Occipital lobe (tissue), 2 donors: Measurements from ENCODE around the gene TSPAN4. TPM values are rescaled to one million over a fixed set of nuclear protein-coding genes. Genes with fewer than 3 reads are reported as not detected.

Source experiments
- DNase-seq: peaks from one replicate; lab custom pipeline; 2025; lab: John Stamatoyannopoulos, UW
- total RNA-seq: library from RNA; depleted of rRNA; stranded (reverse); fragments of >200 nt; gene quantifications from one replicate; pipeline ENCODE4 v1.2.3, GENCODE V29; 2014

Gene TSPAN4
- total RNA-seq, 1 donor from 2014 or later = 18.6 TPM

DNA sequence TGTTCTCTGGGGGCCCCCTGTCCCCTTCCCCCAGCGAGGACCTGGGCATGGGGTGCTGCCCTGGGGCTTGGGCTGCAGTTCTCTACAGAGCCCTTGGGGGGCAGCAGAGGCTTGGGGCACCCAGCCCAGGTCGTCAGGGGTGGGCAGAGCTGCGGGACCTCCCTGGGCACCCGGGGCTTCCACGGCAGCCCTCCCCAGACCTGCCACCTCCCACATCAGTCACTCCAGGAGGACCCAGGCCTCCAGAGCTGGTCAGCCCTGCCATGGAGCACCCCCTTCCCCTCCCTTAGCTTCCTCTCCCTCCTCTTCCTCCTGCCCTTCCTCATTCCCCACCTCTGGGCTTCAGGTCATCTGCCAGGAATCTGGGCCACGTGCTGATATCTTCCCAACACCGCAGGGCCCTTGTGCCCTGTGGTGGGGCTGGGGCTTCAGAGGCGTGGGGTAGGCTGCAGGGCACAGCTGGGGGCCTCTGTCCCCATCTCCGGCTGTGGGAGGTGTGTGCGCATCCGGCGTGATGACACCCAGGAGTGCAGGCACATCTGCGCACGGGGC, 5.8 kb downstream of the TSPAN4 start:
- no peak for DNase-seq

DNA sequence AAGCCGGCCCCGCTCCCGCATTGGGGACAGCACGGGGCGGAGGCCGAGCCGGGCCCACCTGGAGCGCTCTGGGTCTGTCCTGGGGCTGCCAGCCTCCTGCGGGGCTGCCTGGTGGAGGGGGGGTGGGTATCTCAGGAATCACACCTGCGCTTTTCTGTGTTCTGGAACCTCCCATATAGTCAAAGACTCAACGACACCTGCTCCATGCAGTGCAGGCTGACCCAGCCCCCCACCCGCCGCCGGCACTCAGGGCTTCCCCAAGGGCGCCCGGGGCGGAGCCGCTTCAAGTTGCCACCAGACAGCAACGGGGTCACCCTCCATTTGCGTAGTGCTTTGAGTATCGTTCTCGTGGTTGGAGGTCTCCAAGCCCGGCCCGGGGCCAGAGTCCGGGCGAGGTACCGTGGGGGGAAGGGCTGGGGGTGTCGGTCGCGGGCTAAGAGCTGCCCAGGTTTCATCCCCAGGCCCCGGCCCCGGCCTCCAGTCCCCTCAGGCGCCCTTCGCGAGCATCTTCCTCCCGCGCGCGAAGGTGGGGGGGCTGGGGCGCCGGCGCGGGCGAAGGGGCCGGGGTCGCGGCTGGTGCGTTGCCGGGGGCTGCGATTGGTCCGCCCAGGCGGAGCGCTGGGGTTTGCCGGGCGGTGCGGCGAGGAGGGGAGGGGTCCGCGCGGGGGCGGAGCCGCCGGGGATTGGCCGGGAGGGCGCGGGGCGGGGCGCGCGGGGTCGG, 6.6 kb downstream of the TSPAN4 start:
- DNase-seq = no peak

DNA sequence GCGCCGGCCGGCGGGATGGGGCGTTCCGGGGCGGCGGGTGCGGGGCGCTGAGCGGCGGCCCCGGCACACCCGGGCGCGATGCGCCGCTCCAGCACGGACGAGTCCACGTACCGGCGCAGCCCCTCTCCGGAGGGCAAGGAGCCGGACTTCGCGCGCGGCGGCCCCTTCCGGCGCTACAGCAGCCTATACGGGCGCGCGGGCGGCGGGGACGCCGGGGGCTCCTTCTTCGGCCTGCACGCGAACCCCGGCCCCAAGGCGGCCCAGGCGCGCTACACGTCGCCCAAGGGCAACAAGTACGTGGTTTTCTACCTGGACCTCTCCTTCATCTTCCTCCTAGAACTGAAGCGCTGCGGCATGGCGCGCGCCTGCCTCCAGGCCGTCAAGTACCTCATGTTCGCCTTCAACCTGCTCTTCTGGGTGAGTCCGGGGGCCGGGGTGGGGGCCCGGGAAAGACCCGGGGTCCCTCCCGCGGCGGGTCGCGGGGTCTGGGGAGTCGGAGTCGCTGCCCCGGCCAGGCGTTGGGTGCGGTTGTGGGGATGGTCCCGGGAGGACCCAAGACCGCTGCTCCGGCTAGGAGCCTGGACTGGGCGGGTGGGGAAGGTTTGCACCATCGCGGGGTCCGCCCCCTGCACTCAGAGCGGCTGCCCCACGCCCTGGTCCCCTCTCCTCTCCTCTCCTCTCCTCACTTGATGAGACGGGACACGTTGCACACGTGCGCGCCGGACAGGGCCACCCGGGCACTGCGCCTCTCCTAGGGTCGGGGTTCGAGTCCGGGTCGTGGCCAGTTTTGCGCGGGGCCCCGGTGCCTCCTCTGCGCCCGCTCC, 7.5 kb downstream of the TSPAN4 start:
- no peak for DNase-seq

DNA sequence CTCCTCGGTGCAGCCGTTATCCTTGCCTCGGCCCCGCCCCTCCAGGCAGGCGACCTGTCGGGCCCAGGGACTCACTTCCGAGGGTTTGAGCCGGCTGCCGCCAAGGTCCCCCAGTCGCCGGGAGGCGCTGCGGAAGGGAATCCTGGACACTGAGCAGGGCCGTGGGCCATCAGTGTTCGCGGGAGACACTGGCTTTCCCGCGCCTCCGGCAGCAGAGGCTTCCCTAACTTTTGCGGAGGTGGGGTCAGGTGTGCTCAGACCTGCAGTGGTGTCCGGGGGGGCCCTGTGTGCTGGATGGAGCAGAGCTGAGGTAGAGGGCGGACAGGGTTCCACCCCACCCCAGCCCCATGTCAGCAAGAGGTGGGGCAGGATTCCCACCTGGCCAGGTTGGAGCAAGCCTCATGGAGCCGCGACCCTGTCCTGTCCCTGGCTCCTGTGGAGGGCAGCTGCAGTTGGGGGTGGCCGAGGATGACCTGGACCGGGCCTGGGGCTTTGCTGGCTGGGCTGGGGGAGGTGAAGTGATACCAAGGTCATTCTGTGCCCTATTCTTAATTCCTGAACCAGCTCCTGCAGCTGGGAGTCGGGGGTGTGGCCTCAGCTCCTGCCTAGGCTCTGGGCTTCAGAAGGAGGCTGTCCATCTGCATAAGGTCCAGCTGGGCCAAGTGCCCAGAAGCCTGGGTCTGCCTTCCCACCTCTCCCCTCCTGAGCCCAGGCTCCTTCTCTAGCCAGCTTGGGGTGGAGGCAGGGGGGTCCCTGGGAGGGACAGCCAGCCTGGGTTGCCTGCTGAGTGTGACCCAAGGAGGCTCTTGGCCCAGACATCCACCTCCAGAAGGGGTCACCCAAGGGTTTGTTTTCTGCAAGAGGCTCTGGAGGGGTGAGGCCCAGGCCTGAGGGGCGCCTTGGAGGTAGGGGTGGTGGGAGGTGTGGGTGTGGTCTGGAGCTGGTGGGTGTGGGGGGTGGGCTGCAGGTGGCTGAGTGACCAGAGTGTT, 8.4 kb downstream of the TSPAN4 start:
- DNase-seq = no peak

DNA sequence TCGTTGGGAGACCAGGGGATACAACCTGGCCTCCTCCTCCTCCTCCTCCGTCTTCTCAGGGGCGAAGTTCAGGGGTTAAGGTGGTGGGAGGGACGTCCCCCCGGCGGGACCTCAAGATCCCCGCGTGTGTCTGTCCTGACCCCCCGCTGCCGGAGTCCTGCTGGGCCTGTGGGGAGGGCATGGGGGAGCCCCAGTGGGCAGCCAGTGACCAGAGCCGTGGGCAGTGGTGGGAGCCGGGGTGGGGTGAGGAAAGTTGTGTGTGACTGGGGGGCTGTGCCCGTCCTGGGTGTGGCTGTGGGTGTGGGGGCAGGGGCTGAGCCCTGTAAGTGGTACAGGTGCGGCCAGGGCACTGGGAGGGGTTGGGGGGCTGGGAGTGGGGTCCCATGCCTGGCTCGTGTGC, 10.1 kb downstream of the TSPAN4 start:
- DNase-seq = no peak

DNA sequence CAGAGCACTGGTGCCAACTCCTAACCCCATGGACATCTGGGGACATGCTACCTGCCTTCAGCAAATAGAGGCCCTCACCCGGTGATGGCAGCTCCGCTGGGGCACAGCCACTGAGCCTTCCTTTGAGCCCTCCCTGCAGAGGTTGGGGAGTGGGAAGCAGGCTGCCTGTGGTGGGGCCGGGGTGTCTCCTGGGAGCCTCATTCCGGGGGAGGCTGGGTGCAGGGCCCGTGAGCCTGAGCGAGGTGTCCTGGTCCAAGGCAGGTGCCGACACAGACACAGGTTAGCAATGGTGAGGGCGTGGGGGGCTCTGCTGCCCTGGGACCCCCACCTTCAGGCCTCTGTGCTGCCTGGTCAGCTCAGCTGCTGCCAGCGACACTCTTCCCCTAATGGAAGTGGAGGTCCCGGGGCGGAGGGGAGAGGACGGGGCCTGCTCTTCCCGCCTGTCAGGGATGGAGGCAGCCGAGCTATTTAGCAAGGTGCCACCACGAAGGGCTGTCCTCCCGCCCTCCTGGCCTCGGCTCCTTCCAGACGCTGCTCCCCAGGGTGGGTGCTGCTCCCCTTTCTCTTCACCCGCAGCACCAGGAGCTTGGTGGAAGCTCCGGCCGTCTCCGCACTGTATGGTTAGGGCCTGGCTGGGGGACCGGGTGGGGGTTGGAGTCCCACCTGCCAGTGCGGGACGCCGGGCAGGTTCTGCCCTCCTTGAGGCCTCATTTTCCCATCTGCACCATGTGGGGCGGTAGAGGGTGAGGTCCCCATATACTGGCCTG, 11.2 kb downstream of the TSPAN4 start:
- no peak for DNase-seq

DNA sequence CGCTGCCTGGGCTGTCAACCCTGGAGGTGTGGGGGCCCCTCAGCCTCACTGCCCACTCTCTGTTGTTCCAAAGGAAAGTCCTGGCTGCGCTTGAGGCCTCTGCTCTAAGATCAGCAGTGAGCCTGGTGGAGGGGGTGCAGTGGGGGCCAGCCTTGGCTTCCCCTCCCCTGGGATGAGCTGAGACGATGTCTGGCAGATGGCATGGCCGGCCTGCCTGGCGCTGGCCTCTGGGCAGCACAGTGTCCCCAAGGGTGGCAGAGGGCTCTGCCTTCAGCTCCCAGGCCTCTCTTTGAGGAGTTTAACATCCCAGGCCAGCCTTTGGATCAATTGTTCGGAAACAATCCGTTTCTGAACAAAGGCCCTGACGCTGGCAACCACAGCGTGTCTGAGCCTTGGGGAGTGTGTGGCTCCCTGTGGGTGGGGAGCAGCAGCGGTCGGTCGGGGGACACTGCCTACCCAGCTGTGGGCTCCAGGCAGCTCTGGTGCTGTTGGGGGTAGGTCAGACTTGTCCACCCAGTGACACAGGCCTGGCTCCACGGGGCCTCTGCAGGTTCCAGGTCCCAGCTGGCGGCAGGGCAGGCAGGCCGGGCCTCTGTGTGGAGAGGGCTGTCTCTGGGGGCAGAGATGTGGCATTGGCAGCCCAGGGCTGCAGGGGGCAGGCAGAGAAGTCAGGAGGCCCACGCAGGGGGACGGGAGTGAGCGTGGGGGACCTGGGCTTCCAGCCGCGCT, 12.1 kb downstream of the TSPAN4 start:
- no peak for DNase-seq

DNA sequence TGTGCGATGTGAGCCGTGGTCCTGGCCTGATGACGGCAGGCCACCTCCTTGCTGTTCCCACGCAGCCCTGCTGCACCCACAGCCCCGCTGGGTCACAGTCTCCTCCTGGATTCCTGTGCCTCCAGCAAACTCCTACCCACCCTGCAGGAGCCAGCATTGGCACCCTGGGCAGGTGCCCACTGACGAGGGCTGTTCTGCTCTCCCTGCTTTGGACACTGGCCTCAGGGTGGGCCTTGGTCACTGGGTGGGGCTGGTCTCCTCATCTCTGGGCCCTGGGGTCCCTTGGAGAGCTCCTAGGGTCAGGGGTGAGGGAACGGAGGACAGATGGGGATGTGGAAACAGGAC, 12.7 kb downstream of the TSPAN4 start:
- DNase-seq = no peak

DNA sequence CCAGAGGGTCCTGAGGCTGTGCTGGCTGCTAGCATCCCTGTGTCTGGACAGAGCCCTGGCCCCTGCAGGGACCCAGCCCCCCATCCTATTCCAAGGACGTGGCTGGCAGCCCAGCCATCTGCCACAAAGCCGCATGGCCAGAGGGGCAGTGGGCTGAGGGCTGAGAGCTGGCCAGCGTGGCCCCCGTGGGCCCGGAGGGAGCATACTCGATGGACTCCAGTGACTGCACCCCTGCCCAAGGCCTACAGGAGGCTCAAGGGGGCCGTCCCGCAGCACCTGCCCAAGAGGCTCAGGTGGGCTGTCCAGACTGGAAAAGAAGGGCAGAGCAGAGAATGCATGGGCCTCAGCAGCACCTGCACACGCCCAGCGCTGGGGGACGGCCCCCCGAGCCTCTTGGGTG, 13.1 kb downstream of the TSPAN4 start:
- DNase-seq = no peak

DNA sequence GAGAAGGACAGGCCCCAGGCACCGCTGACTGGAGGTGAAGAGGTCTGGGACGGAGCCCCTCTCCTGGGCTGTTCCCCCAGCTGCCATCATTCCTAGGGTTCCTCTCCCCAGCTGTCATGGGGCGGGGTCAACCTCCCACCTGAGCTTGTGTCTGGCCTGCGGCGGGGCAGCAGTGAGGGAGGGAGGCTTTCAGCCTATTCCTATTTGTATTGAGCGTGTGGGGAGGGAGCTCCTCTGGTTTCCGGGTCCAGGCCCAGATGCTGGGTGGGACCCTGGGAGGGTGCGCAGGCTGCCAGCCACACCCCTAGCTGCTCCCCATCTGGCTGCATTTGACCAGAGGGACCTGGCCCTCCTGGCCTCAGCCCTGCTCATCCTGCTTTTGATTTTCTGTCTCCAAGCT, 13.7 kb downstream of the TSPAN4 start:
- DNase-seq = no peak

DNA sequence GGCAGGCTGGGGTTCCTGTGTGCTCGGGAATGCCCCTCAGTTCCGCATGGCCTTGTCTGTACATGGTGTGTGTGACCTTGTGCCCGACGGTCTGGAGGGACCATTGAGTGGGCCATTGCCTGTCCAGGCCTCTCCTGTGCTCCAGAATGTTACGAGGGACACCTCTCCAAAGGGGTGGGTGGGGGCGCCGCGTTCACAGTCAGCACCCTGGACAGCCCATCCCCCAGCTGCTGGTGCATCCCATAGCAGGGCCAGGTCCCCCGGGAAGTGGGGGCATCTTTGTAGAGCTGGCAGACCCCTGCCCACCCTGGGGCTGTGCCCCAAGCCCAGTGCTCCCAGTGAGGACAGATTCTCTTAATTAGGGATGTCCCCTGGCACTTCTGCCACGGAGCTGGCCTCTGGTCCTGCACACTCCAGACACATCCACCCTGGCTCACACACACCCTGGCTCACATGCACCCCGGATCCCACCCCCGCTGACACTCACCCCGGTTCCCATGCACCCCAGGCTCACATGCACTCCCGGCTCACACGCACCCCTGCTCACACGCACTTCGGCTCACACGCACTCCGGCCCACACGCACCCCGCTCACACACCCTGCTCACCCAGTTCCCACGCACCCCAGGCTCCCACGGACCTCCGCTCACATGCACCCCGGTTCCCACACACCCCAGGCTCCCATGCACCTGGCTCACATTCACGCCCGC, 15.6 kb downstream of the TSPAN4 start:
- DNase-seq = no peak

DNA sequence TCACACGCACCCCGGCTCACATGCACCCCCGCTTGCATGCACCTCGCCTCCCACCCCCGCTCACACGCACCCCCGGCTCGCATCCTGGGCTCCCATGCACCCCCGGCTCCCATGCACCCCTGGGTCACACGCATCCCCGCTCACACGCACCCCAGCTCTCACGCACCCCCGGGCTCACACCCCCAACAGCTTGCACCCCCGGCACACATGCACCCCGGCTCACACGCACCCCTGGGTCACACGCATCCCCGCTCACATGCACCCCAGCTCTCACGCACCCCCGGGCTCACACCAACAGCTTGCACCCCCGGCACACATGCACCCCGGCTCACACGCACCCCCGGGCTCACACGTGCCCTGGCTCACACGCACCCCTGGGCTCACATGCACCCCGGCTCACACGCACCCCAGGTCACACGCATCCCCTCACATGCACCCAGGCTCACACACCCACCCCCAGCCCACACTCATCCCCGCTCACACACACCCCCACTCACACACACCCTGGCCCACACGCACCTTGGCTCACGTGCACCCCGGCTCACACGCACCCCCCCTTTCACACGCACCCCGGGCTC, 16.2 kb downstream of the TSPAN4 start:
- no peak for DNase-seq

DNA sequence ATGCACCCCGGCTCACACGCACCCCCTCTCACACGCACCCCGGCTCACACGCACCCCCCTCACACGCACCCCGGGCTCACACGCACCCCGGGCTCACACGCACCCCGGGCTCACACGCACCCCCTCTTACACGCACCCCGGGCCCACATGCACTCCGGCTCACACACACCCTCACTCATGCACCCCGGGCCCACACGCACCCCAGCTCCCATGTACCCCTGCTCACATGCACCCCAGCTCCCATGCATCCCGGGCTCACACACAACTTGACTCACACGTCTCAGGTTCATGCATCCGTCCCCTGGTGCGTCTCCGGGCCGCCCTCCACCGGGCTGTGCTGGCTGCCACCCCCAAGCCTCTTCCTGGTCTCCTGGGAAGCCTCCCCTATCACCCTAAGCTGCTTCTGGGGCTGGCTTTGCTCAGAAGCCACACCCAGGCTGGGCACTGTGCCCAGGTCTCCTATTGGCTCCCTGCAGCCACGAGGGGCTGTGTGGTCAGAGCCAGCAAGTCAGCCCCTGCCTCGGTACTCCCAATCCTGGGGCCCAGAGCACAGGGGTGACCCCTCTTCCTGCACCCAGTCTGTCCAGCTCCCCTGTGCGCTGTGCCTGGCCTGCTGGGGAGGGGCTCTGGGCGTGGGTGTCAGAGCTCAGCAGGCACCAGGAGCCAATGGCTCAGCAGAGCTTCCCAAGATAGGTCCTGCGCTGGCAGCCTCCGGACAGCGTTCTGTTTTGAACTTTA, 16.9 kb downstream of the TSPAN4 start:
- peak; percentile 71 for DNase-seq

DNA sequence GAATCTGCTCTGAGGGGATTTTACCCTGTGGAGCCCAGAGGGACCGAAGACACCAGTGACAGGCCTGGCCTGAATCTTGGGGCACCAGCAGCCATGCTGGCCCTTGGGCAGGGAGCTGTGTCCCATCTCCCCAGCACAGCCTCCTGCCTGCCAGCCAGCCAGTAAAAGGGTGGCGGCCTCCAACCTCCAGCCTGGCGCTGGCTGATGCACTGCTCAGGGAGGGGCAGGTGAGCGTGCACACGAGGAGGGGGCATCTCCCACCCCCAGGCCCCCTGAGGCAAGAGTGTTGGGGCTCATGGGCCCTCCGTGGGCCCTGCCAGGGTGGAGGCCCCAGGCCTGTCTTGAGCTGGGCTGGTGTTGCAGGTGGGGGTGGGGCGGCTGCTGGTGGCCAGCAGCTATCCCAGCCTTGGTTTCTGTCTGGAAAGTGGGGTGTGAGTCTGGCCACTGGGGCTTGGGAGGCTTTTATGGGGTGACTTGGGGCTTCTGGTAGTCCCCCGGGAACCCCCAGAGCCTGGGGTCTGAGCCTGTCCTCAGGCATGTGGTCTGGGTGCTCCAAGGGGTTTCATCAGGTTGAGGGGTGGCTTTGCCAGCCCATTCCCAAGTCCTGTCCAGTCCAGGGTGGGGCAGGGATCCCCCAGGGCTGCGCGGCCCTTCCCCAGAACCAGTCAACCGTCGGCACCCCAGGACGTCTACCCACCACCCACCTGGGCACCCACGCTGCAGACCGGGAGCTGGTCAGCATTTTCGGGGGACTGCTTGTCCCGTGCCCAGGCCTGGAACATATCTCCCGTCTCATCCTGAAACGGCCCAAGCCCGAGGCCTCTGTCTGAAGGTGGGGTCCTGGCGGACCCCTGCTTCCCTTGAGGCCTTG, 17.8 kb downstream of the TSPAN4 start:
- DNase-seq = no peak

DNA sequence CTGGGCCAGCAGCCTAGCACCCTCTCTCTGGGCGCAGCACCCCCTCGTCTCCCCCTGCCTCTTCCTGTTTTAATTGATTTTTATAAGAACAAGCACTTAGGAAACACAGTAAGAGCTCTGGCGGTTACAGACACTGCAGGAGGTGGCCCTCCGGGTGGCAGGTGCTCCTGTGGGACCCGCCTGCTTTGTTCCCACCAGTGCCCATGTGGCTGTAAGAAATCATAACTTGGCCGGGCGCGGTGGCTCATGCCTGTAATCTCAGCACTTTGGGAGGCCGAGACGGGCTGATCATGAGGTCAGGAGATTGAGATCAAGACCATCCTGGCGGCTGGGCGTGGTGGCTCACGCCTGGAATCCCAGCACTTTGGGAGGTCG, 18.4 kb downstream of the TSPAN4 start:
- no peak for DNase-seq

DNA sequence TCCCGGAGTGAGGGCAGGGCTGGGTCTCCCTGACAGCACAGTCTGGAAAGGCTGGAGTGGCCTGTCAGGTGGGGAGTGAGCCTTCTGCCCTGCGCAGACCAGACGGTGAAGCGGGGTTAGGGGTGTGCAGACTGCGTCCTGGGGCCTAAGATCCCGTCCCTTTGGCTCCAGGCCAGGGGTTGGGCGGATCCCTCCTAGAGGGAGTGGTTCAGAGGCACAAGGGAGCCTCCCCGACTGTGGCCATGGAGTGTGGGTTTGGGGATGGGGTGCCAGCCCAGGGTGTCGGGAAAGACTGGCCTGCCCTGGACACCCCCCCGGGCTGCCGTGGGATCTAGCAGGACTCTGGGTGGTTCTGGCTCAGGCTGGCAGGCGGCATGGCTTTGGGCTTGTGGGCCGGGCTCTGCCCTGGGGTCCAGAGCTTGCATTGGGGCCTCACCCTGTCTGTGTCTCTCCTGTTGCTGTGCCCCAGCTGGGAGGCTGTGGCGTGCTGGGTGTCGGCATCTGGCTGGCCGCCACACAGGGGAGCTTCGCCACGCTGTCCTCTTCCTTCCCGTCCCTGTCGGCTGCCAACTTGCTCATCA, 19.5 kb downstream of the TSPAN4 start:
- DNase-seq = no peak

DNA sequence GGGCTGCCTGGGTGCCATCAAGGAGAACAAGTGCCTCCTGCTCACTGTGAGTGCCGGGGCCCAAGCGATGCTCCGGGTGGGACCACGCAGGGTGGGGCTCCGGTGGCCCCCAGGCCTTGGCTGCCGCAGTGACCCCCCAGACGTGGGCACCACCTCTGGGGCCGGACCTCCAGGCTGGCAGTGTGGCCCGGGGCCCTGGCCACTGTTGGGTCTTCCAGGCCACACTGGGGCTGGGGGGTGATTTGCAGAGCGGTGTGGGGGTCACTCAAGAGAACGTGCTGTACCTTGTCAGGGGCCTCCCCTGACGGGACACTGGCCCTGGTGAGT, 20.0 kb downstream of the TSPAN4 start:
- DNase-seq = no peak
